ENCODE data around the gene CHCHD3.
A peak's percentile ranks its signal among the peaks of the same experiment; 100 is the strongest.
"Not testable (repeated sequence)": the region's sequence is repeated elsewhere in the genome, so short reads cannot be mapped to it uniquely, and the experiment has no call there.

The CHCHD3 gene

DNA sequence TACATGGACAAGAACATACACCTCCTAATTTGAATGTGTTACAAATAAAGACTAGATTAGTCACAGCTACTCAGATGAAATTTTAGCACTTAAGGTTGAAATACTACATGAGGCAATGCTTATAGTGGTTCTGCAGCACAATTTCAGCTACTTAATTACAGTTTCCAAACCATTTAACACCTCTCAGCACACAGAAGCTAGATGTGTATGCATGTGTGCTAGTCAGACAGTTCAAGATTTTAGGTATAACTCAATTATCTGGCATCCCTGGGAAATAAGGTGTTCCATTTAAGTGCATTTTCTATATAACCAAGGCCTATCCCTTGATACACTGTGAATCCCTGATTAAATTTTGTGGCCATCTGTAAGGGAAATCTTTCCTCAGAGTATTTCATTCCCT is 141.8 kb downstream of the CHCHD3 start:
- DNase-seq = no peak
- no peak for ATAC-seq
- Mint-ChIP-seq H3K4me1 (peaks cover 5% of the 10 kb centered on the region), H3K4me3 (no peak overlapping the region), H3K9me3 (peaks cover 0 to 5% of the 10 kb centered on the region in 2 donors), H3K27me3 (no peaks in the 10 kb centered on the region), H3K27ac (no peak overlapping the region)

DNA sequence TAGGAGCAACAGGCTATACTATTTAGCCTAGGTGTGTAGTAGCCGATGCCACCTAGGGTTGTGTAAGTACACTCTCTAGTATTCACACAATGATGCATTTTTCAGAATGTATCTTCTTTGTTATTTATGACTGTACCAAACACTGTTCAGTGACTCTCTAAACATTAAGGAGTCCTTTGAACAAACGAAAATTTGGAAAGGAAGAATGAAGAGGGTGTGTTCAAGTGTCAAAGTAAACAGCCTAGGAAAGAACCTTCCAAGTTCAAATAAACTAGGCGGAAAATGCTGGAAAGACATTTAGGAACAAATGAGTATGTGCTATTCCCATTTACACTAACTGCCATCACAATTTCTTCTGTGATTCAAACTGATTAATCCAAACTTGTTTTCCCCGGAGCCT is 142.4 kb downstream of the CHCHD3 start:
- H3K9me3 Mint-ChIP-seq = peaks cover 0 to 5% of the 10 kb centered on the region in 2 donors
- DNase-seq (no peak), ATAC-seq (no peak)
- H3K27ac Mint-ChIP-seq = no peak overlapping the region
- no peaks in the 10 kb centered on the region for H3K27me3 Mint-ChIP-seq
- no peak overlapping the region for H3K4me3 Mint-ChIP-seq
- H3K4me1 Mint-ChIP-seq = peaks cover 5% of the 10 kb centered on the region

DNA sequence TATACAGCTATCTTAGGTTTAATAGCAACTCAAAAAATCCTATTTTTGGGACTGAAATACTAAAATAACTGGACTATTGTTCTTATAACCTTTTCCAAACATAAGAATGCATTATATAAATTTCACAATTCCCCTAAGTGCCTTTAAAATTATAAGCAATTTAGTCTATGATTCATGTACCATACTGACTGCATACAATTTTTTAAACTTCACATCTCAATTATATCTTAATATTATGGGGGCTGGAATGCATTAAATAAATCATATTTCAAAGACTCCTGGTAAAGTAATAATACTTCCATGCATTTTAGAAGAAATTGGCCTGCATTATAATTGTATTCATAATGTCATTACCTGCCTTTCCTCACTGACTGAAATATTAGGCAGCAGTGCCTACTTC is 144.6 kb downstream of the CHCHD3 start:
- no peak for ATAC-seq

DNA sequence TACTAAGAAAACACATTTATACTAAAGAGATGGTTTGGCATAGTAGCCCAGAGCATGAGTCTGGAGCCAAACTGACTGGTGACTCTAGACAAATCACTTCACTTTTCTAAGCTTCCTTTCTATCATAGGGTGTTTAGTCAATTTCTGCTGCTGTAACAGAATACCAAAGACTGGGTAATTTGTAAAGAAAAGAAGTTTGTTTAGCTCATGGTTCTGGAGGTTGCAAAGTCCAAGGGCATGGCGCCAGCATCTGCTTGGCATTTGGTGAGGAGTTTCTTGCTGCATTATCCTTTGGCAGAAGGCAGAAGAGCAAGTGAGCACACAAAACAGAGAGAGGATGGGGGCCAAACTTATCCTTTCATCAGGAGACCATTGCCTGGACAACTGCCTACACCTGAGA is 146.3 kb downstream of the CHCHD3 start:
- peaks cover 0 to 5% of the 10 kb centered on the region in 2 donors for H3K9me3 Mint-ChIP-seq
- no peak for ATAC-seq
- H3K27me3 Mint-ChIP-seq = no peaks in the 10 kb centered on the region
- H3K4me3 Mint-ChIP-seq = no peak overlapping the region
- no peak overlapping the region for H3K27ac Mint-ChIP-seq
- peaks cover 7% of the 10 kb centered on the region for H3K4me1 Mint-ChIP-seq
- DNase-seq = no peak

More for the DNA sequence above, 144.6 kb downstream of the CHCHD3 start:
- no peak overlapping the region for H3K4me3 Mint-ChIP-seq
- H3K4me1 Mint-ChIP-seq = peaks cover 7% of the 10 kb centered on the region
- DNase-seq = no peak
- H3K27ac Mint-ChIP-seq = no peak overlapping the region
- H3K9me3 Mint-ChIP-seq = peaks cover 0 to 5% of the 10 kb centered on the region in 2 donors
- no peaks in the 10 kb centered on the region for H3K27me3 Mint-ChIP-seq

DNA sequence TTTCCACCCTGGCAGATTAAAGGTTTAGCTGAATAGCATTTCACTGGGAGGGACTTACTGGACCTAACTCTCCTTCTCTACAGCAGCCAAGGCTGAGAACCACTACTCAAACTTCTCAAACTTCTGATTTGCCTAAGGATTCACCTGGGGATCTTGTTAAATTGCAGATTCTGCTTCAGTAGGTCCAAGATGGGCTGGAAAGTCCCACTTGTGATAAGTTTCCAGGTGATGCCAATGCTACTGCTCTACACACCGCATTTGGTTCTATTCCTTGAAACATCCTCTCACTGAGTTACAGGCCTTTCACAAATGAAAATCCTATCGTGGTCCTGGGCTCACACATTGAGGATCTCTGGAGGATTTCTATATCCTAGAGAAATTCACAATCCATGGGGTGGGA is 147.9 kb downstream of the CHCHD3 start:
- Mint-ChIP-seq H3K4me1 (peaks cover 7% of the 10 kb centered on the region), H3K27ac (no peak overlapping the region)
- no peak for ATAC-seq

DNA sequence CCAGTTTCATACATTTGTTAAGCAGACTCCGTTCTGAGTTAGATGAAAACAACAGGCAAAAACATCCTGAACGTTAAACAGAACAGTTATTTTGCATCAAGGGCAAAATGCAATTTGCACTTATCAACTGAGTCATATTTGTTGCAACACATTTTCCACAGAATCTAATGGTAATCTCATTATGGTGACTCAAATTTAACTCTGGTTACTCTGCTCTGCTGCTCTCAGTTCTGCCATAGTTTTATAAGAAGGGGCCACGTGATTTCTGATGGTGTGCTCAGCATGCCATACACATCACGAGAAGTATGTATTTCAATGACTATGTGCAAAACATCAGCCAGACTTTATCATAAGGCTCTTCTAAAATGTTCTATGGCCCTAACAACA is 148.8 kb downstream of the CHCHD3 start:
- H3K27ac Mint-ChIP-seq = peak overlapping the region in 1 of 2 donors; percentile 15
- no peak overlapping the region for H3K4me3 Mint-ChIP-seq
- no peaks in the 10 kb centered on the region for H3K27me3 Mint-ChIP-seq
- H3K9me3 Mint-ChIP-seq = peaks cover 0 to 16% of the 10 kb centered on the region in 2 donors
- DNase-seq (no peak), ATAC-seq (peak; percentile 45)
- H3K4me1 Mint-ChIP-seq = peaks cover 7% of the 10 kb centered on the region

More for the DNA sequence above, 147.9 kb downstream of the CHCHD3 start:
- DNase-seq = no peak
- no peaks in the 10 kb centered on the region for H3K27me3 Mint-ChIP-seq
- H3K4me3 Mint-ChIP-seq = no peak overlapping the region
- H3K9me3 Mint-ChIP-seq = peaks cover 0 to 11% of the 10 kb centered on the region in 2 donors

DNA sequence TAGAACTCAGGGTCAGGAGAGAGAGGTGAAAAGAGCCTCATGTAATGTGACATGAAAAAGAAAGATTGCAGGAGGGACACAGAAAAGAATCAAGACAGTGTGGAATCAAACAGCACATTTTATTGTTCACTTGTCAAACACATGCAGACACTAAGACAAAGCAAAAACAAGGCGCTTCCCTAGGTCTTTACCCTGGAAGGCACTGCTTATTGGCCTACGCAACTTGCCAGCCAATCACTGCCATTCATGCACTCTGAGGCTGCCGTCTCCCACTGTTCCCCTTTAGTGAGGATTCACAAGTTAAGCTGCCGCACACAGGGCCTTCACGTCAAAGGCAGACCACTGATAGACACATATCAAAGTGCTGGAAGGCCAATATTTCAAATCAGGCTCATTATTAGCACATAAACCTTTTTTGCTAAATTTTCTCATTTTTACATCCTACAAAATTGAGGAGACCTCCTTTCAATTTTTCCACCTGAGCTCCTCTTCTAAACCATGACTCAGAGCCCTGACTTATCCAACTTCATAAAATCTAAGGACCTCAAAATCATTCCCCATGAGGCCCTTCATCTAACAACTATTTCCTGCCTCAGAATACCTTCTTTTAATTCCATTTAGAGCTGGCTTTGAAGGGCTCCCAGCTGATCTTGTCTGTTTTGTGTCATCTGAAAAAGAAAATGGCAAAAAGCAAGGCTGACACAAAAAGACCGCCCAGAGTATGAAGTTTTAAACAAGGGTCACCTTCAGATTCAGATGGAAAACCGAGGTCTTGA is 149.4 kb downstream of the CHCHD3 start:
- DNase-seq = no peak
- Mint-ChIP-seq H3K9me3 (peaks cover 0 to 16% of the 10 kb centered on the region in 2 donors), H3K27ac (peak overlapping the region in 1 of 2 donors; percentile 55), H3K4me1 (peaks cover 7% of the 10 kb centered on the region), H3K4me3 (no peak overlapping the region), H3K27me3 (no peaks in the 10 kb centered on the region)
- ATAC-seq = no peak

DNA sequence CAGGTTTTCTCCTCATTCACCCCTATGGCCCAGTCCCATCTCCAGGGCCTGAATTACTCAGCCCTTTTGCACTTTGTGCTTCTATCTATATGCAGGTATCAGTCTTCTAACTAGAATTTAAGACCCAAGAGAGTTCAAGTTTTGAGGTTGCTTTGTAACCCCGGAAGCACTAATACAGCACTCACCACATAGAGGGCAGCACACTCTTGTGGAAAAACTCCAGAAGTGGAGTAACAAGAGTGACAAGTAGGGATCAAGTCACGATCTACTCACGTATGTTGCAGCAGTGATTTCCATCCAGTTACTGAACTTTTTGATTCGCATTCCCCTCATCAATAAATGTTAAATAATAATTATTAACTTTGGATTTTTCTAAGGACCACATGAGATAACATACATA is 151.0 kb downstream of the CHCHD3 start:
- Mint-ChIP-seq H3K9me3 (peaks cover 0 to 11% of the 10 kb centered on the region in 2 donors), H3K27ac (no peak overlapping the region), H3K27me3 (no peaks in the 10 kb centered on the region), H3K4me3 (no peak overlapping the region), H3K4me1 (peaks cover 7% of the 10 kb centered on the region)
- ATAC-seq (no peak), DNase-seq (no peak)

DNA sequence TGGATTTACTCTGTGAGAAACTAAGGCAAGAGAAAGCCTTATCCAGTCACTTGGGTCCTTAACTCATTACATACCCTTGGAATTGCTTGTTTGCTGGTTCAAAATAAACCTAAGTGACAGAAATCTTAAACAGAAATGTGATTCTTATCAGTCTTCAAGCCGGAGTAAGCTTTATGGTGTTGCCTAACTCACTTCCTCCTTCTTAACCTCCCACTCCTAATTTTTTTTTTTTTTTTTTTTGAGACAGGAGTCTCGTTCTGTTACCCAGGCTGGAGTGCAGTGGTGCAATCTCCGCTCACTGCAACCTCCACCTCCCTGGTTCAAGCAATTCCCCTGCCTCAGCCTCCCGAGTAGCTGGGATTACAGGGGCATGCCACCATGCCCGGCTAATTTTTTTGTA is 151.9 kb downstream of the CHCHD3 start:
- not testable (repeated sequence) for H3K4me1 Mint-ChIP-seq, H3K4me3 Mint-ChIP-seq, DNase-seq, H3K27me3 Mint-ChIP-seq, H3K27ac Mint-ChIP-seq, ATAC-seq
- peaks cover 0 to 11% of the 10 kb centered on the region in 2 donors for H3K9me3 Mint-ChIP-seq

DNA sequence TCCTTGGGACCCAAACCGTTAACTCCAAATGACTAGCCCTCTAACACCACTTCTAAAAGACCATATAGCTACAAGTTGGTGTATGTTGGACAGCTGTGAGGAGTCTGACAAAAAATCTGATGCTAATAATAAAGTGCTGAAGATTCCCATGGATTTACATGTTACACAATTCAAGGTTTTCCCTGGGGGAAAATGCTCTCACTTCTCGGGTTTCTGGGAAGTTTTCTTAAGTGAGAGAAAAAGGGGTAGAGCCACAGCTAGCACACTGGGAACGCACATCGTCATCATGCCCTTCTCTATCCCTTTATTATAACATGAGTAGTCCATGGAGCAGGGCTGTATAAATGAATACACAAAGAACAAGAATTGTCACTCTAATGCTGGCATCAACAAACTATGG is 162.1 kb downstream of the CHCHD3 start:
- no peak overlapping the region for H3K27ac Mint-ChIP-seq
- H3K27me3 Mint-ChIP-seq = no peaks in the 10 kb centered on the region
- H3K4me1 Mint-ChIP-seq = no peaks in the 10 kb centered on the region
- H3K4me3 Mint-ChIP-seq = no peak overlapping the region
- ATAC-seq = no peak
- peaks cover 0 to 5% of the 10 kb centered on the region in 2 donors for H3K9me3 Mint-ChIP-seq
- no peak for DNase-seq

DNA sequence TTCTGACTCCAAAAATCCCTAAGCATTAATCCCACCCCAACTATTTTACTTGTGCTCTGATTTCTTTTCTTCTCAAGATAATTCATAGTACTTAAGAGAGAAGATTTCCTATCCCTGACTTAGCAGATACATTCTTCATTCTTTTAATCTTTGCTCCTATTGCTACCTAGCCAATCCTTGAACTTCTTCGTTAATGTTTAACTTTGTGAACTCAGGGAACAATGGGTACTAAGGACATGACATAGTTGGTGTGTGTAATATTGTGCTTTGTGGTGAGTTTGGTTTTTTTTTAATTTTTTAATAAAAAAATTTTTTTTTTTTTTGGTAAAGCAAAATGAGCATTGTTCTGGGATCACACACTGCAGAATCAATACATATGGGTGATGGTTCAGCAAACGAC is 166.2 kb downstream of the CHCHD3 start:
- Mint-ChIP-seq H3K9me3 (peaks cover 0 to 5% of the 10 kb centered on the region in 2 donors), H3K4me3 (no peak overlapping the region), H3K27me3 (no peaks in the 10 kb centered on the region), H3K4me1 (no peaks in the 10 kb centered on the region), H3K27ac (no peak overlapping the region)
- DNase-seq (no peak), ATAC-seq (no peak)

DNA sequence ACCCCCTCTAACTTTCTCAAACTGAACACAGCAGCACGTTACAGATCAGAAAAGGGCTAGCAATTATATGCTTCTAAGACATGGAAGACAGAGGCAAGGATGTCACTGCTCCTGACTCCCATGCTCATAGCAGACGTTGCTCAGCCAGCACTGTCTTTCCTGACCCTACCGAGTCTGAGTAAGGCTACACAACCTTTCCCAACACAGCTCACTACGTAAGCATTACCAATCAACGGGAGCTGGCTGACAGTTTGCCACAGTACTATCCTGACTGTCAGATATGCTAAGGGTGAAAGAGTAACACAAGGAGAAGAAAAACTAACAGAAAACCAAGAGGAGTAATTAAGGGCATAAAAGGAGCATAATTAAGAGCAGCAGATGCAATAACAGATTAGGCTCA is 171.2 kb downstream of the CHCHD3 start:
- ATAC-seq = no peak
- peak overlapping the region in 1 of 2 donors; percentile 38 for H3K27ac Mint-ChIP-seq
- H3K9me3 Mint-ChIP-seq = peaks cover 0 to 5% of the 10 kb centered on the region in 2 donors
- H3K4me1 Mint-ChIP-seq = no peaks in the 10 kb centered on the region
- DNase-seq = no peak
- H3K27me3 Mint-ChIP-seq = no peaks in the 10 kb centered on the region
- no peak overlapping the region for H3K4me3 Mint-ChIP-seq

DNA sequence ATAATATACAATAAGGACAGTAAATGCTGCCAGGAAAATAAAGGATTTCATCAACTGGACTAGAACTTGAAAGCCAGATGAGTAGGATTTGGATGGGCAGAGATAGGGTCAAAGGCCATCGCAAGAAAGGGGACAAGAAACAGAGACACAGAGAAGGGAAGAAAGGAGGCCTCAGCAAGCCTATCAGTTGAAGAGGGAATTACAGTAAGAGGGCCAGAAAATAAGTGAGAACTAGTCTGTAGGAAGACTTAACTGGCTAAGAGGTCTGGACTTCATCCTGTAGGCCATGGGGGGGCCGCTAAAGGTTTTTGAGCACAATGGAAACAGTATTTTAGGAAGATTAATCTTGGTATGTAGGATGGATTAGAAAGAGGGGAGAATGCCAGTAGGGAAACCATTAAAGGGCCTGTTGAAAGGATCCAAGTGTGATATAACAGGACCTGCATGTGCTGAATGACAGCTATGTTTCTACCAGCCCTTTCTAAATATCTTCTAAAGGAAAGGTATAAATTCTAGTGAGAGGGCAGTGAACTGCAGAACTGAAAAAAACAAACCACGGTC is 174.4 kb downstream of the CHCHD3 start:
- no peak overlapping the region for H3K27ac Mint-ChIP-seq
- no peak for ATAC-seq
- no peaks in the 10 kb centered on the region for H3K9me3 Mint-ChIP-seq

DNA sequence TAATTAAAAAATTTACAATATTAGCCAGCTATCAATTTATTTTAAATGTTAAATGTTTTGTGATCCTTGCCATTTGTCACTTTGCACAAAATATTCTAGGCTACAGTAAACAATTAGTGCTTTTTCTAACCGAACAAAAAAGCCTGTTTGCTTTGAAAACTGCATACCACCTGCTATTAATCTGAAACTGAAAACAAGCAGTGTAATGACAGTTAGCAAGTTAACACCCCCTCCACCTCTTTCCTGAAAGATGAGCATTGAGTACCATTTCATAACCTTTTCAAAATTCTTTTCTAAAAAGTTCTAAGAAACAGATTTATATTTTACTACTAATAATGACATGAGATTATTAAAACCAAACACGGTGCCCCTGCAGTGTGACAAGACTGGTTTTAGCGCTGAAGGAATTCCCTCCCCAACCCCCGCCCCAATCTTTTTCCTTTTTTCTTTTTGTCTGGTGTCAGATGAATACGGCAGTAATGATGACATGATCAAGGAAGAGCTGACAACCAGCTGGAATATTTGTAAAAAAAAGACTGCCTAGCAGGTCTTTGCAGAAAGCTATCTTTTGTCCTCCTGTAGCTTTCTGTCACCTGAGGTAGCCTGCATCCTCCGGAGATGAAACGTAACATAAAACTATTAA is 175.6 kb downstream of the CHCHD3 start:
- DNase-seq = no peak
- peak overlapping the region in 1 of 2 donors; percentile 31 for H3K27ac Mint-ChIP-seq
- no peak for ATAC-seq
- H3K4me3 Mint-ChIP-seq = no peak overlapping the region
- peaks cover 4% of the 10 kb centered on the region for H3K4me1 Mint-ChIP-seq
- no peaks in the 10 kb centered on the region for H3K27me3 Mint-ChIP-seq
- H3K9me3 Mint-ChIP-seq = no peaks in the 10 kb centered on the region

More for the DNA sequence above, 174.4 kb downstream of the CHCHD3 start:
- H3K27me3 Mint-ChIP-seq = no peaks in the 10 kb centered on the region
- peaks cover 4% of the 10 kb centered on the region for H3K4me1 Mint-ChIP-seq
- DNase-seq = no peak
- no peak overlapping the region for H3K4me3 Mint-ChIP-seq

DNA sequence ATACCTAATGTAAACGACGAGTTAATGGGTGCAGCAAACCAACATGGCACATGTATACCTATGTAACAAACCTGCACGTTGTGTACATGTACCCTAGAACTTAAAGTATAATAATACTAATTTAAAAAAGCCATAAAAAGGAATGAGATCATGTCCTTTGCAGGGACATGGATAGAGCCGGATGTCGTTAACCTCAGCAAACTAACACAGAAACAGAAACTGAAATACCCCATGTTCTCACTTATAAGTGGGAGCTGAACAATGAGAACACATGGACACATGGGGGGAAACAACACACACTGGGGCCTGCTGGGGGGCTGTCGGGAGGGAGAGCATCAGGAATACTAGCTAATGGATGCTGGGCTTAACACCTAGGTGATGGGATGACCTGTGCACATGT is 176.8 kb downstream of the CHCHD3 start:
- H3K27ac Mint-ChIP-seq, H3K27me3 Mint-ChIP-seq, H3K4me3 Mint-ChIP-seq, DNase-seq, H3K9me3 Mint-ChIP-seq, H3K4me1 Mint-ChIP-seq, ATAC-seq: not testable (repeated sequence)

DNA sequence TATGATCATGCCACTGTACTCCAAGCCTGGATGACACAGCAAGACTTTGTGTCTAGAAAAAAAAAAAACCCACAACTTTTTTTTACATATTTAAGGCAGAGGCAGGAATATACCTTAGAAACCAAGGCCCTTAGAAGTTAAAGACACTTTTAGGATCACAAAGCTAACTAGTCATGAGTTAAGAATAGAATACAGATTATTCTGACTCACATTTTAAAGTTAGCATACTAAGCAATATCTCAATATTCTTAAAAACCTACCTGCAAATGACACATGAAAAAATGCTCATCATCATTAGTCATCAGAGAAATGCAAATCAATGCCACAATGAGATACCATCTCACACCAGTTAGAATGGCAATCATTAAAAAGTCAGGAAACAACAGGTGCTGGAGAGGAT is 177.7 kb downstream of the CHCHD3 start:
- no peaks in the 10 kb centered on the region for H3K27me3 Mint-ChIP-seq
- H3K4me3 Mint-ChIP-seq = no peak overlapping the region
- H3K9me3 Mint-ChIP-seq = no peaks in the 10 kb centered on the region
- no peak overlapping the region for H3K27ac Mint-ChIP-seq
- DNase-seq = no peak
- peaks cover 4% of the 10 kb centered on the region for H3K4me1 Mint-ChIP-seq
- no peak for ATAC-seq

All from stimulated activated naive CD8-positive, alpha-beta T cell treated with anti-CD3 and anti-CD28 coated beads, Interleukin-15, amount 100 ng/mL, for 72 hours (primary cell).